ENCODE results near the gene HSPA2.

Gene HSPA2

DNA sequence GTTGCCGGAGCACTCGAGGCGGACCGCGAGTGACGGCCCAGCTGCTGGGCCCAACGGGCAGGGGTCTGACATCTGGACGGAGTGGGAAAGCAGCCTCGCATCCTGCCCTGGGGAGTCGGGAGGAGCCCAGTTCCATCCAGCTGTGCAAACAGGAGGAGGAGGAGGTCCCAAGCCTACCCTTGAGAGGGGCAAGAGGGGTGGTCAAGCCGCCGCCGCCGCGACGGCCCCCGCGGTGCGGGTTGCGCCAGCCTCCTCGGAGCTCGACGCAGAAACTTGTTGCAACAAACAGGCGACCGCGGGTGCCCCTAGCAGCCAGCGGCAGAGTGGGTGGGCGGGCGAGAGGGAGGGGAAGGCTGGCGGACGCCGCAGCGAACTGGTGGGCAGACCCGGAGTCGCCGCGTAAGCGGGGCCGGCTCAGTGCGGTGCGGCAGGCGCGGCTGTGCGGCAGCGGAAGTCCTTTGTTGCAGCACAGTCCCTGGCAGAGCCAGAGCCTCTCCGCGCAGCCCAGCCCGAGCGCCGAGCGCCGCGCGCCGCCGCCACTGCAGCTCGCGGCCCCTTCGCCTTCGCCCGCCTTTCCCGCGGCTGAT lies 36.1 kb upstream of the HSPA2 start, which contains the start of gene ZBTB1:
ZBTB1 (plus strand) TSS at position 461 of the 587 bp plus-strand sequence. CDS start 16,735 bp downstream, outside the sequence.
- Histone ChIP-seq H3K4me1 (ENCODE audit: control insufficient read depth in 1 of 2, insufficient read depth in 2 of 2, low read length in 2 of 2) (peaks cover 28 to 34% of the 10 kb centered on the region in 2 donors), H3K4me3 (ENCODE audit: low read depth in 1 of 2, low read length in 2 of 2) (peak within 1 kb of the TSS; percentile 90 to 97)

DNA sequence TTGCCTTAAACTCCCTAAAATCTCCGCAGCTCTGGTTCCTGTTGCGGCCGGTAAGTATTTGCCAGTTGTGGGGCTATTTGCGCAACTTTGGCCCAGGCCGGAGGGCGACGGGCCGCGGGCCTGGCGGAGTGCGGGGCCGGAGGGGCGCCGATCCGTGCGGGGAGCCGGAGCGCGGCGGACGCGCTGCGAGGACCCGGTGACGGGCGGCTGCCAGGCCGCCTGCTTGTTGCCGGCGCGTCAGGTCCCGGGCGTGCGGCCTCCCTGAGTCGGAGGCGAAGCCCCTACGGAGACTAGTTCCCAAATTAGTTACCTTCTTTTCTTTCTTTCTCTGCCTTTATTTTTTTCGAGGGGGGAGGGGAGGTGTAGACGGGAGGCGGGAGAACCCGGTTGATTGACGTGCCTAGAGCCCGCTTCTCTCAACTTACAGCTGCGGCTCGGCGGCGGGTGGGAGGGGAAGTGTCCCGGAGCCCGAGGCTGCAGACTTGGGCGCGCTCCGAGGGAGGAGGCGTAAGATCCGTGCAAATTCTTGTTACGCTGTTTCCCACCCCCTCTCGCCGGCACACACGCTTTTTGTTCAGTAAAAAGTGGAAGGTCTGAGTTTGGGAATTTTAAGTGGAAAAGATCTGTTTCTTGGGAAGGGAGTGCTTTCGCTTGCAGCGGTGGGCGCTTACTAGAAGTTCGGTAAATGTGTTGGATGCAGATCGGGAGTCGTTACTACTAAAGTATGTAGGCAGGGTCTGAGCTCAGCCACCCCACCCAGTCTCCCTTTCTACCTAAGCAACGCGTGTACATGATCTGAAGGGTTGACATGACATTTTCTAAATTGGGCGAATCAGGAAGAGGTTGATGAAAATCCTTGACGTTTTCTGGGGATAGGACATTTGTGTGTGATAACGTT lies 35.4 kb upstream of the HSPA2 start:
- H3K27me3 ChIP-seq (ENCODE audit: low read depth, low read length), result no peaks in the 10 kb centered on the region
- peak overlapping the region; percentile 90 to 97 for H3K4me3 ChIP-seq (ENCODE audit: low read depth in 1 of 2, low read length in 2 of 2)
- H3K4me1 ChIP-seq (ENCODE audit: control insufficient read depth in 1 of 2, insufficient read depth in 2 of 2, low read length in 2 of 2), result peaks cover 28 to 35% of the 10 kb centered on the region in 2 donors
- H3K36me3 ChIP-seq (ENCODE audit: control insufficient read depth in 1 of 2, insufficient read depth in 2 of 2, low read length in 2 of 2), result peaks cover 0 to 8% of the 10 kb centered on the region in 2 donors
- H3K9me3 ChIP-seq (ENCODE audit: control insufficient read depth in 1 of 2, low read length in 2 of 2), result no peaks in the 10 kb centered on the region
- H3K27ac ChIP-seq (ENCODE audit: low read length), result peak overlapping the region; percentile 93

More for the DNA sequence above, 36.1 kb upstream of the HSPA2 start, which contains the start of gene ZBTB1:
- H3K27ac ChIP-seq (ENCODE audit: low read length), result peak within 1 kb of the TSS; percentile 93
- H3K9me3 ChIP-seq (ENCODE audit: control insufficient read depth in 1 of 2, low read length in 2 of 2), result no peaks in the 10 kb centered on the region
- H3K27me3 ChIP-seq (ENCODE audit: low read depth, low read length), result no peaks in the 10 kb centered on the region
- peaks cover 0 to 8% of the 10 kb centered on the region in 2 donors for H3K36me3 ChIP-seq (ENCODE audit: control insufficient read depth in 1 of 2, insufficient read depth in 2 of 2, low read length in 2 of 2)

DNA sequence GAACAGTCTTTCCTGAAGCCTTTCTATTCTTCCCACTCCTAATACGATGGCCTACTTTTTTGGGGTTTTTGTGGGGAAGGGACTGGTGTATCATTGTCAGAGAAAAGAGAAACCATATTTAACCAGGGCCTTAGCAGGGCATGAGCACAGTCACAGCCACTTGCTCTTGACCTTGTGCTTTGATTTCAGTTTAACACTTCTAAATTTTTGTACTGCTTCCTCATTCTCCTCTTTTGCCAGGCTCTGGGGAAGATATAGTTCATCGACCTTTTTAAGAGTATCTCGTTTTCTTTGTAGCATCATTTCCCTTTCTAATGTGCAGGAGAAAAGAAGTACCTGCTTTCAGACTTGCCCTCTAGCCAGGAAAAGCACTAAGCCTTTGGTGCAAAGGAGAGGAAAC lies 33.8 kb upstream of the HSPA2 start:
- peak overlapping the region; percentile 50 for H3K27ac ChIP-seq (ENCODE audit: low read length)
- H3K9me3 ChIP-seq (ENCODE audit: control insufficient read depth in 1 of 2, low read length in 2 of 2), result no peaks in the 10 kb centered on the region
- H3K4me3 ChIP-seq (ENCODE audit: low read depth in 1 of 2, low read length in 2 of 2), result peak overlapping the region; percentile 35 to 90
- peaks cover 31 to 42% of the 10 kb centered on the region in 2 donors for H3K4me1 ChIP-seq (ENCODE audit: control insufficient read depth in 1 of 2, insufficient read depth in 2 of 2, low read length in 2 of 2)
- no peaks in the 10 kb centered on the region for H3K27me3 ChIP-seq (ENCODE audit: low read depth, low read length)
- H3K36me3 ChIP-seq (ENCODE audit: control insufficient read depth in 1 of 2, insufficient read depth in 2 of 2, low read length in 2 of 2), result peaks cover 0 to 8% of the 10 kb centered on the region in 2 donors

DNA sequence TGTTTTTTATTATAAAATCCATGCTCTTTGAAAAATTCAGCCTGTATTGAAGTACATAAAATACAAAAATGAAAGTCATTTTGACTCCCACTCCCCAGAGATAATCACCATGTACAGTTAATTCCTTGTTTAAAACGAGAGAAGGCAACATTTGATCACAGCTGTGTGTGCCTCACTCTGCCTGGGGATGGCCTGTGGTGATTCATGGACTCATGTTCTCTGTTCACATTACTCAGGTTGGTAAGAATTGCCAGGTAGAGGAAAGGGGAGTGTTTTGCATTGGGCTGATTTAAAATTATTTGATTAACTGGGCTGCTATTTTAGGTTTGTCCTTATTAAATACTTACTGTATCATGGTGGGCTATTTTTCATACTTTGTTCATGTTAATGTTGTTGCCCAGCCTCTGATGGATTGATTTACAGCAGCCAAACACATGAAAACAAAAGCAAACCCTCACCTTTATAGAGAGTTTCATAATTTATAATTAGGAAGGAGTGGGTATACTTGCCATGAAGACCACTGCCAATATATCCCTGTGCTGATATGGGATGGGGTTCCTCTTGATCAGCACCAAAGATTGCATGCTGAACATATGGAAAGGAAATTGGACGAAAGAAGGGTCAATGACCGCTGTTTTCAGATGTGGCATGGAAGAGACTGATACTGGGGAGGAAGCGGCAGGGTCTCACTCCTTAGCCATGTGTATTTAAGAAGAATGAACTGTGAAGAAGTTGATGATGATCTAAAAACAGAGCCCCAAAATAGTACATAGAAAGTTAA lies 33.0 kb upstream of the HSPA2 start:
- no peak overlapping the region for H3K4me3 ChIP-seq (ENCODE audit: low read depth in 1 of 2, low read length in 2 of 2)
- H3K4me1 ChIP-seq (ENCODE audit: control insufficient read depth in 1 of 2, insufficient read depth in 2 of 2, low read length in 2 of 2), result peaks cover 23 to 34% of the 10 kb centered on the region in 2 donors
- peak overlapping the region; percentile 50 for H3K27ac ChIP-seq (ENCODE audit: low read length)
- no peaks in the 10 kb centered on the region for H3K27me3 ChIP-seq (ENCODE audit: low read depth, low read length)
- H3K36me3 ChIP-seq (ENCODE audit: control insufficient read depth in 1 of 2, insufficient read depth in 2 of 2, low read length in 2 of 2), result peaks cover 0 to 8% of the 10 kb centered on the region in 2 donors
- H3K9me3 ChIP-seq (ENCODE audit: control insufficient read depth in 1 of 2, low read length in 2 of 2), result no peaks in the 10 kb centered on the region

DNA sequence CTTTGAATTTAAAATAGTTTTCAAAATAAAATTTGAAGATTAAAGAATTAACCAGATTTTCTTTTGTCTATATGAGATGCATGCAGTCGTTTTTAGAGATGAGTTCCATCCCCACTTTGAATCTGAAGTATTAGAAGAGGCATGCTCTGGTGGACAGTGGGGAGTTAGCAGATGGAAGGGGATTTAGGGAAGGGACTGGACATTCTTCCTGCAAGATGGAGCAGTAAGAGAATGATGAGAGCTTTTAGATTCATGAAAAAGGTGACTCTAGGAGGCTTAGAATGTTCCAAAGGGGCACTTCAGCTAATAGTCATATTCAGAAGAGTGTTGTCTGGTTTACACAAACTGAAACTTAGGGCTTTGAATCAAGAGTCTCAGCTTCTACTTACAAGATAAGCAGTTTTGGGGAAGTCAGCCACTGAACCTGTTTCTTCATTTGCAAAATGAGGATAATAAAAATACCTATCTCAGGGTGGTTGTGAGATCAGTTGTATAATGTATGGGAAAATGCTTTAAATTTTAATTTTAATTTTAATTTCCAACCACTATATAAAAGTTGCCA lies 32.2 kb upstream of the HSPA2 start:
- peaks cover 23 to 30% of the 10 kb centered on the region in 2 donors for H3K4me1 ChIP-seq (ENCODE audit: control insufficient read depth in 1 of 2, insufficient read depth in 2 of 2, low read length in 2 of 2)
- H3K27ac ChIP-seq (ENCODE audit: low read length), result no peak overlapping the region
- H3K4me3 ChIP-seq (ENCODE audit: low read depth in 1 of 2, low read length in 2 of 2), result no peak overlapping the region
- H3K36me3 ChIP-seq (ENCODE audit: control insufficient read depth in 1 of 2, insufficient read depth in 2 of 2, low read length in 2 of 2), result peaks cover 0 to 8% of the 10 kb centered on the region in 2 donors
- no peaks in the 10 kb centered on the region for H3K9me3 ChIP-seq (ENCODE audit: control insufficient read depth in 1 of 2, low read length in 2 of 2)
- no peaks in the 10 kb centered on the region for H3K27me3 ChIP-seq (ENCODE audit: low read depth, low read length)

DNA sequence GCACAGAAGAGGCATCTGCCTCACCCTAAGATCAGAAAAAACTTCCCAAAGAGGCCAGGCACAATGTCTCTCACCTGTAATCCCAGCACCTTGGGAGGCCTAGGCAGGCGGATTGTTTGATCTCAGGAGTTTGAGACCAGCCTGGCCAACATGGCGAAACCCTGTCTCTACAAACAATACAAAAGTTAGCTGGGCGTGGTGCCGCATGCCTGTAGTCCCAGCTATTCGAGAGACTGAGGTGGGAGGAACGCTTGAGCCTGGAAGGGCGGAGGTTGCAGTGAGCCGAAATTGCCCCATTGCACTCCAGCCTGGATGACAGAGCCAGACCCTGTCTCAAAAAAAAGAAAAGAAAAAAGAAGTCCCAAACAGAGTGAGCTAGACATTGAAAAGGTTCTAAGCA lies 31.5 kb upstream of the HSPA2 start:
- H3K9me3 ChIP-seq (ENCODE audit: control insufficient read depth in 1 of 2, low read length in 2 of 2), result no peaks in the 10 kb centered on the region
- peaks cover 23 to 30% of the 10 kb centered on the region in 2 donors for H3K4me1 ChIP-seq (ENCODE audit: control insufficient read depth in 1 of 2, insufficient read depth in 2 of 2, low read length in 2 of 2)
- H3K27me3 ChIP-seq (ENCODE audit: low read depth, low read length), result no peaks in the 10 kb centered on the region
- H3K36me3 ChIP-seq (ENCODE audit: control insufficient read depth in 1 of 2, insufficient read depth in 2 of 2, low read length in 2 of 2), result peaks cover 0 to 4% of the 10 kb centered on the region in 2 donors
- no peak overlapping the region for H3K4me3 ChIP-seq (ENCODE audit: low read depth in 1 of 2, low read length in 2 of 2)
- H3K27ac ChIP-seq (ENCODE audit: low read length), result no peak overlapping the region

DNA sequence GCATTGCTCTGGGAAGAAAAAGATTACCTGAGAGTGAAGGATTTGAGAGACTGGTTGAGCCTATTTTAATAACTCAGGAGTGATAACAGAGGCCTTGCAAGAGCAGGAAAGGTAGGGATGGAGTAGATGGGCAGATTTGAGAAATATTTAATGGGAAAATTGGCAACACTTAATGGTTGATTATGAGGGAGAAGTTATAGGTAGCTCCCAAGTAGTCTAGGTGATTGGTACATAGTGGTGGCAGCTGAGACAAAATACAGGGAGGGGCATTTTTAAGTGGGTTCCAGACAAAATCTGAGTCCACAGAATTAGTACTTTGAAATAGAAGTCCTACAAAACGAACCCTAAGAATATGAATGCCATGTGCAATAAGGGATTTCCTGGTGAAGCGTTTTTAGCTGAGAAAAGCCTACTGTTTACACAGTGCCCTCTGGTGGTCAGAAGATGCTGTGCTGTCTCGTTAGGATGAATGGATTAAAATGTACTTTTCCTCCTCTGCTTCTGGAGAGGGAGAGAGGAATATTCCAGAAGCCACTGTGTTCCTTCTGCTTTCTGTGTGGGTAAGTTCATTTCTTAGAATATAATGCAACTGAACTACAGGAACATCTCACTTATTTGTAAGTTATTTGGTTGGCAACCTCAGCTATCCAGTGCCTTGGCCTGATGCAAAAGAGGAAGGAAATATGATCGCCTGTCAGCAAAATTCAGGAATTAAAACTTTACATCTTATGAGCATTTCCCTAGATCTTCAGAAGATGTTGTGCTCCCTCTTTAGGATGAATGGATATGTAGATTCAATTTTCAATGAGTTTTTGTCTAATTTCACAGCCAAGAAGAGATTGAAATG lies 29.5 kb upstream of the HSPA2 start:
- H3K36me3 ChIP-seq (ENCODE audit: control insufficient read depth in 1 of 2, insufficient read depth in 2 of 2, low read length in 2 of 2), result no peaks in the 10 kb centered on the region
- H3K27me3 ChIP-seq (ENCODE audit: low read depth, low read length), result no peaks in the 10 kb centered on the region
- no peak overlapping the region for H3K4me3 ChIP-seq (ENCODE audit: low read depth in 1 of 2, low read length in 2 of 2)
- H3K27ac ChIP-seq (ENCODE audit: low read length), result peak overlapping the region; percentile 29
- H3K9me3 ChIP-seq (ENCODE audit: control insufficient read depth in 1 of 2, low read length in 2 of 2), result no peaks in the 10 kb centered on the region
- peaks cover 23 to 27% of the 10 kb centered on the region in 2 donors for H3K4me1 ChIP-seq (ENCODE audit: control insufficient read depth in 1 of 2, insufficient read depth in 2 of 2, low read length in 2 of 2)

DNA sequence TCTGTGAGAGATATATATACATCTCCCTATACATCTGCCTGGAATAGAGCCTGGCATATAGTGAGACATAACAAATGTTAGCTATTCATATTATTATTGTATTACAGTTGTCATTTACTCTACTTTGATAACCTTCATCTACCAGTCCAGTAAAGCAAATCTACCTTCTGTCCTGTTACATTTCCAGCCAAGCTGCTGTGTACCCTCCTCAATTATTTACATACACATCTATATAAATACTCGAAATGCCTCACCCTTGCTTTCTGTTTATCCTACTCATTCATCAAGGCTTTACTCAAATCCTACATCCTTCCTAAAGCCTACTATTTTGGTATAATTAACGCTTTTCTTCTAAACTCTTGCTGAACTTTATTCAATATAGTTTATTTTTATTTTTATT lies 27.3 kb upstream of the HSPA2 start:
- H3K9me3 ChIP-seq (ENCODE audit: control insufficient read depth in 1 of 2, low read length in 2 of 2), result no peaks in the 10 kb centered on the region
- H3K4me1 ChIP-seq (ENCODE audit: control insufficient read depth in 1 of 2, insufficient read depth in 2 of 2, low read length in 2 of 2), result peaks cover 10 to 14% of the 10 kb centered on the region in 2 donors
- no peak overlapping the region for H3K27ac ChIP-seq (ENCODE audit: low read length)
- H3K4me3 ChIP-seq (ENCODE audit: low read depth in 1 of 2, low read length in 2 of 2), result no peak overlapping the region
- H3K36me3 ChIP-seq (ENCODE audit: control insufficient read depth in 1 of 2, insufficient read depth in 2 of 2, low read length in 2 of 2), result no peaks in the 10 kb centered on the region
- no peaks in the 10 kb centered on the region for H3K27me3 ChIP-seq (ENCODE audit: low read depth, low read length)

DNA sequence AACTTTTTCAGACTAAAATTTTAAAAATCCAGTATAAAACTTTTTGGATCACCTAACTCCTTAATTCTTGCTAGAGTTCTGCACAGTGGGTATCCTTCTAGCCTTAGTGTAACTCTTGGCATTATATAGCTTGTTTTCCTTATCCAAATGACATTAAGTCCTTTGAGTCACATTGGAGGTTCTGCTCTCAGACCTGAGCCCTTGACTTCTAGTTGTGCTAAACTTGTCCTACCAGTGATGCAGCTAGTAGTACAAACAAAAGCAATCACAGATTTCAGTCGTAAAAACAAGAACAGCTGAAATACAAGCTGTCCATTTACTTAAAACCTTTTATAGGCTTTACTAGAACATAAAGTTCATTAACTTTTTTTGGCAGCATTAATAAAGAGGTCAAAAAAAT lies 25.5 kb upstream of the HSPA2 start:
- no peak overlapping the region for H3K27ac ChIP-seq (ENCODE audit: low read length)

DNA sequence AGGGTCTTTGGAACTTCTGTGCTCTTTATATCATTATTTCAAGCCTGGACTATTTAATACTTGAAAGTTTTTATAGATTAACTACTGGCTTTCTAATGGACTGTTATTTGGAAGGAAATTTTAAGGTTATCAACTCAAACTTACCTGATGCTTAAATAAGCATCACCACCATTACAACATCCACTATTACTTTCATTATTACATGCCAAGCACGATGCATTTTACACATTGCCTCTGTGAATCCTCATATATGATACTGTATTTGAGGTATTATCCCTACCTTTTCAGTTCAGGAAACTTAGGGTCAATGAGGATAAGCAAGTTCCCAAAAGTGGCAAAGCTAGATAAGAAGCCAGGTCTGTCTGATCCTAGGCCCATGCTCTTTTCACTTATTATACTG lies 23.6 kb upstream of the HSPA2 start:
- H3K4me3 ChIP-seq (ENCODE audit: low read depth in 1 of 2, low read length in 2 of 2), result no peak overlapping the region
- H3K9me3 ChIP-seq (ENCODE audit: control insufficient read depth in 1 of 2, low read length in 2 of 2), result no peaks in the 10 kb centered on the region
- H3K27me3 ChIP-seq (ENCODE audit: low read depth, low read length), result no peaks in the 10 kb centered on the region
- H3K4me1 ChIP-seq (ENCODE audit: control insufficient read depth in 1 of 2, insufficient read depth in 2 of 2, low read length in 2 of 2), result no peaks in the 10 kb centered on the region
- no peak overlapping the region for H3K27ac ChIP-seq (ENCODE audit: low read length)
- peaks cover 5 to 6% of the 10 kb centered on the region in 2 donors for H3K36me3 ChIP-seq (ENCODE audit: control insufficient read depth in 1 of 2, insufficient read depth in 2 of 2, low read length in 2 of 2)

More for the DNA sequence above, 25.5 kb upstream of the HSPA2 start:
- H3K36me3 ChIP-seq (ENCODE audit: control insufficient read depth in 1 of 2, insufficient read depth in 2 of 2, low read length in 2 of 2), result no peaks in the 10 kb centered on the region
- no peaks in the 10 kb centered on the region for H3K9me3 ChIP-seq (ENCODE audit: control insufficient read depth in 1 of 2, low read length in 2 of 2)
- no peak overlapping the region for H3K4me3 ChIP-seq (ENCODE audit: low read depth in 1 of 2, low read length in 2 of 2)
- no peaks in the 10 kb centered on the region for H3K27me3 ChIP-seq (ENCODE audit: low read depth, low read length)
- H3K4me1 ChIP-seq (ENCODE audit: control insufficient read depth in 1 of 2, insufficient read depth in 2 of 2, low read length in 2 of 2), result peaks cover 10 to 14% of the 10 kb centered on the region in 2 donors
